ENCODE results near the gene ARHGDIG. TPM values are rescaled to one million over a fixed set of nuclear protein-coding genes. Genes with fewer than 3 reads are reported as not detected.

ARHGDIG gene
- total and polyA plus RNA-seq, 2 donors from 2014 or later, result 0.88 TPM; not detected in 1

DNA sequence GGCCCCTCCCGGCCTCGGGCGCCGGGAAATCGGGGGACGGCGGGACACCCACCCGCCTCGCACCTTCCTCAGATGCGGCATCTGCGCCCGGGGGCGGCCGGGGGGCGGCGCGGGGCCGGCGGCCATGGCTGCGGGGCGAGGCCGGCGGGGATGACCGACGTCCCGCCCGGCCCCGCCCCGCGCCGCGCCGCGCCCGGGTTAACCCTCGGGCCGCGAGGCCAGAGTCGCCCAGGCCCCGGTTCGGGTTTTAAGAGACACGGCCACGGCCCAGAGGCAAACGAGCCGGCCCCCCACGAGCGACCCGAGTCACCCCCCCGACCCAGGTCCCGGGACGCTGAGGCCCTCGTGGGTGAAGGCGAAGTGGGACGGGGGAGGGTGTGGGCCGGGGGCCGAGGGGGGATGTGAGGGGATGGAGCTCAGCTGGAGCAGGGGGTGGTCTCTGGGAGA lies 4.6 kb upstream of the ARHGDIG start, which contains the start of gene RGS11:
TSS of gene RGS11 (minus strand) at position 159 of the 447 bp plus-strand sequence. CDS start at position 126, 33 bp downstream.
- peak in 1 of 5 donors; percentile 59 for DNase-seq
- H3K9ac ChIP-seq (ENCODE audit: low read length in 3 of 3), result no peak within 1 kb of the TSS
- H3K4me1 ChIP-seq (ENCODE audit: control insufficient read depth in 2 of 3, insufficient read depth in 2 of 3, low read depth in 1 of 3, low read length in 3 of 3), result no peaks in the 10 kb centered on the region
- intact Hi-C loops (cut with DNase I), result no loop called here
- H3K36me3 ChIP-seq (ENCODE audit: control insufficient read depth in 2 of 3, insufficient read depth in 3 of 3, low read length in 3 of 3), result no peaks in the 10 kb centered on the region
- FAIRE-seq, result no peak
- TF ChIP-seq, protein P1, sequence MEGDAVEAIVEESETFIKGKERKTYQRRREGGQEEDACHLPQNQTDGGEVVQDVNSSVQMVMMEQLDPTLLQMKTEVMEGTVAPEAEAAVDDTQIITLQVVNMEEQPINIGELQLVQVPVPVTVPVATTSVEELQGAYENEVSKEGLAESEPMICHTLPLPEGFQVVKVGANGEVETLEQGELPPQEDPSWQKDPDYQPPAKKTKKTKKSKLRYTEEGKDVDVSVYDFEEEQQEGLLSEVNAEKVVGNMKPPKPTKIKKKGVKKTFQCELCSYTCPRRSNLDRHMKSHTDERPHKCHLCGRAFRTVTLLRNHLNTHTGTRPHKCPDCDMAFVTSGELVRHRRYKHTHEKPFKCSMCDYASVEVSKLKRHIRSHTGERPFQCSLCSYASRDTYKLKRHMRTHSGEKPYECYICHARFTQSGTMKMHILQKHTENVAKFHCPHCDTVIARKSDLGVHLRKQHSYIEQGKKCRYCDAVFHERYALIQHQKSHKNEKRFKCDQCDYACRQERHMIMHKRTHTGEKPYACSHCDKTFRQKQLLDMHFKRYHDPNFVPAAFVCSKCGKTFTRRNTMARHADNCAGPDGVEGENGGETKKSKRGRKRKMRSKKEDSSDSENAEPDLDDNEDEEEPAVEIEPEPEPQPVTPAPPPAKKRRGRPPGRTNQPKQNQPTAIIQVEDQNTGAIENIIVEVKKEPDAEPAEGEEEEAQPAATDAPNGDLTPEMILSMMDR (IDR thresholded peaks at IDR 0.05; ENCODE audit: borderline replicate concordance, extremely low read depth, insufficient read depth), result no peak
- H3K4me3 ChIP-seq (ENCODE audit: low read length in 3 of 3), result no peak within 1 kb of the TSS
- no peak within 1 kb of the TSS for H3K27ac ChIP-seq (ENCODE audit: low read depth in 2 of 2, low read length in 2 of 2)
- H3K27me3 ChIP-seq (ENCODE audit: control insufficient read depth, insufficient read depth, low read length), result no peaks in the 10 kb centered on the region
- no peaks in the 10 kb centered on the region for H3K9me3 ChIP-seq (ENCODE audit: control insufficient read depth in 2 of 3, insufficient read depth in 1 of 3, low read length in 3 of 3)

DNA sequence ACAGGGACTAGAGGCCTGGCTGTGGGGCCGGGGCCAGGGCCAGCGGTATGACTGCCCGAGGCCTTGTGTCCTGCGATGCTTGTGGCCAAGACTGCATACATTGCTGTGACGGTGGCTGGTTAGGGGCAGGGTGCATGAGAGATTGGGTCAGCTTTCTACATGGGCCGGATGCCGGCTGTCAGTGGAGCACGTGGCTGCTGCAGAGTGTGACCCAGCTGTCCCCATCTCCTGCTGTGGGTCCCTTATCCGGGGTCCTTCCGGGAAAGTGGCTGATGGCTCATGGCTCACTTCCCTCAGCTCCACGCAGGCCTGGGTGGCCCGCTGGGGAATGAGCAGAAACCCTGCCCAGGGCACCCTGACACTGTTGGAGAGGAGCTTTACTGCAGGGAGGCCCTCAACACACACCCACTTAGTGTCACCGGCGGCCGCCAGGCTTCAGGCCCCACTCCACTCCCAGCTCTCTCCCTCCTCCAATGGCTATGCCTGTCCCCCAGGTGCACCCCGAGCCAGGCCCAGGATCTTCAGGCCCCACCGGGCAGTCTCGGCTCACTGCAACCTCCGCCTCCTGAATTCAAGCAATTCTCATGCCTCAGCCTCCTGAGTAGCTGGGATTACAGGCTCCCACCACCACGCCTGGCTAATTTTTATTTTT lies 3.8 kb upstream of the ARHGDIG start:
- Histone ChIP-seq H3K4me1 (ENCODE audit: control insufficient read depth in 2 of 3, insufficient read depth in 2 of 3, low read depth in 1 of 3, low read length in 3 of 3) (no peaks in the 10 kb centered on the region), H3K36me3 (ENCODE audit: control insufficient read depth in 2 of 3, insufficient read depth in 3 of 3, low read length in 3 of 3) (no peaks in the 10 kb centered on the region), H3K4me3 (ENCODE audit: low read length in 3 of 3) (no peak overlapping the region), H3K27ac (ENCODE audit: low read depth in 2 of 2, low read length in 2 of 2) (no peak overlapping the region), H3K9ac (ENCODE audit: low read length in 3 of 3) (no peak overlapping the region), H3K27me3 (ENCODE audit: control insufficient read depth, insufficient read depth, low read length) (no peaks in the 10 kb centered on the region), H3K9me3 (ENCODE audit: control insufficient read depth in 2 of 3, insufficient read depth in 1 of 3, low read length in 3 of 3) (no peaks in the 10 kb centered on the region)
- intact Hi-C loops (cut with DNase I), result no loop called here
- TF ChIP-seq, protein P1 (IDR thresholded peaks at IDR 0.05; ENCODE audit: borderline replicate concordance, extremely low read depth, insufficient read depth), result no peak
- DNase-seq (peak in 3 of 5 donors; percentile 19 to 64 (median 55)), FAIRE-seq (no peak)

DNA sequence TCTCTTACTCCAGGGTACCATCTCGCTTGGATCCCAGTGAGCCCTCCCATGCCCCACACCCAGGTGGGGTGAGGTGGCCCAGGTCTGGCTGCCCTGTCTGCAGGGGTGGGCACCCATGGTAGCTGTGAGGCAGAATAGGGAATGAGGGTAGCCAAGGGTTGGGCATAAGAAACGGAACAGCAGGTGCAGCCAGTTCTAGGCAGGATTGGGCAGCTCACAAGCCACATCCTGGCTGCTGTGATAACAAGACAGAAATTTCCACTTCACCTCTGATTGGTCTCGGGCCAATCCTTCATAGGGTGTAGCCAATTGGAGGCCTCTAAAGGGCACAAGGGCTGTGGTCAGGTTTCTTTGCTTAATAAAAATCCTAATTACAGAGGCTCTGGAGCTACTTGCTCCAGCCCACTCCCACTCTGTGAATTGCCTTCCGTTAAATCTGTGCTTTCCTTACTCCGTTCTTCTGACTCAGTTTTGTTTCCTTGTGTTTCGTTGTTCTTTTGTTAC lies 1.5 kb upstream of the ARHGDIG start:
- DNase-seq (peak in 2 of 5 donors; percentile 57 to 66), FAIRE-seq (no peak)
- TF ChIP-seq, protein P1 (IDR thresholded peaks at IDR 0.05; ENCODE audit: borderline replicate concordance, extremely low read depth, insufficient read depth), result no peak
- Histone ChIP-seq H3K4me3 (ENCODE audit: low read length in 3 of 3) (no peak overlapping the region), H3K9me3 (ENCODE audit: control insufficient read depth in 2 of 3, insufficient read depth in 1 of 3, low read length in 3 of 3) (no peaks in the 10 kb centered on the region), H3K27me3 (ENCODE audit: control insufficient read depth, insufficient read depth, low read length) (no peaks in the 10 kb centered on the region), H3K4me1 (ENCODE audit: control insufficient read depth in 2 of 3, insufficient read depth in 2 of 3, low read depth in 1 of 3, low read length in 3 of 3) (no peaks in the 10 kb centered on the region), H3K9ac (ENCODE audit: low read length in 3 of 3) (no peak overlapping the region), H3K27ac (ENCODE audit: low read depth in 2 of 2, low read length in 2 of 2) (no peak overlapping the region), H3K36me3 (ENCODE audit: control insufficient read depth in 2 of 3, insufficient read depth in 3 of 3, low read length in 3 of 3) (no peaks in the 10 kb centered on the region)
- intact Hi-C loops (cut with DNase I), result no loop called here

Measured in kidney (tissue), 14 donors.